Fibroblast of lung (primary cell): ENCODE data around the gene TNS1.

Experiments
- EZH2 ChIP-seq: IDR thresholded peaks from 2 replicates; pipeline ENCODE4 v1.5.1; 2012; ENCODE audit warnings: low read length, control low read depth, mild to moderate bottlenecking; ENCODE audit errors: missing control alignments
- TF ChIP-seq, protein P1 (sequence below), 2 donors: IDR thresholded peaks in 1 of 2; conservative IDR thresholded peaks in 1 of 2; 1 replicate in 1 of 2; 2 replicates in 1 of 2; pipeline ENCODE4 v1.5.1; 2011 to 2012; ENCODE audit warnings: low read length in 2 of 2, control low read depth in 1 of 2, inconsistent platforms in 1 of 2, low read depth in 1 of 2, mild to moderate bottlenecking in 1 of 2

DNA sequence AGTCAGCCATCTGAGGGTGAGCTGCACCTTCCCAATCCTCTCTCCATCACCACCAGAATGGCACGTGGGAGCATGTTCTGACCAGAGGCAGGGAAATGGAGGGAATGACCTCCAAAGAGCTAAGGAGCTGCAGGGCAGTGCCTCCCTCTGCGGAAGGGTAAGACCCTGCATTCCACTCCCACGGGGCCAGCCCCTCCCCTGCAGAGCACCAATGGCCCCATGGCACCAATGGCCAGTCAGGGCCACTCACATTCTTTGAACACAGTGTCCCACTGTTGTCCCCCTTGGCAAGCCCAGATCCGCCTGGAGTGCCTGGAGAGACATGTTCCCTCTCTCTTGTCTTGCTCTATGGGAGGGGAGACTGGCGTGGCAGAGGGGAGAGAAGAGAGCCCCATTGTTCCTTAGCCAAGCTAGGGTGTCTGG is 164.4 kb downstream of the TNS1 start:
- TF ChIP-seq, protein P1, sequence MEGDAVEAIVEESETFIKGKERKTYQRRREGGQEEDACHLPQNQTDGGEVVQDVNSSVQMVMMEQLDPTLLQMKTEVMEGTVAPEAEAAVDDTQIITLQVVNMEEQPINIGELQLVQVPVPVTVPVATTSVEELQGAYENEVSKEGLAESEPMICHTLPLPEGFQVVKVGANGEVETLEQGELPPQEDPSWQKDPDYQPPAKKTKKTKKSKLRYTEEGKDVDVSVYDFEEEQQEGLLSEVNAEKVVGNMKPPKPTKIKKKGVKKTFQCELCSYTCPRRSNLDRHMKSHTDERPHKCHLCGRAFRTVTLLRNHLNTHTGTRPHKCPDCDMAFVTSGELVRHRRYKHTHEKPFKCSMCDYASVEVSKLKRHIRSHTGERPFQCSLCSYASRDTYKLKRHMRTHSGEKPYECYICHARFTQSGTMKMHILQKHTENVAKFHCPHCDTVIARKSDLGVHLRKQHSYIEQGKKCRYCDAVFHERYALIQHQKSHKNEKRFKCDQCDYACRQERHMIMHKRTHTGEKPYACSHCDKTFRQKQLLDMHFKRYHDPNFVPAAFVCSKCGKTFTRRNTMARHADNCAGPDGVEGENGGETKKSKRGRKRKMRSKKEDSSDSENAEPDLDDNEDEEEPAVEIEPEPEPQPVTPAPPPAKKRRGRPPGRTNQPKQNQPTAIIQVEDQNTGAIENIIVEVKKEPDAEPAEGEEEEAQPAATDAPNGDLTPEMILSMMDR (conservative IDR thresholded peaks at IDR 0.05 in 1 of 2, IDR thresholded peaks at IDR 0.05 in 1 of 2; ENCODE audit: low read depth in 1 of 2, low read length in 2 of 2): no peak
- no peak for TF ChIP-seq EZH2
